H9 (cell line): ENCODE data around the gene STPG3. TPM values are rescaled to one million over a fixed set of nuclear protein-coding genes. Genes with fewer than 3 reads are reported as not detected.
A peak's percentile ranks its signal among the peaks of the same experiment; 100 is the strongest.

Source experiments
- DNase-seq: peaks from one replicate; pipeline ENCODE4 v3.0.0-alpha.2; 2017
- H2AFZ ChIP-seq: one replicate; pipeline ENCODE4 v1.6.1; 2013; ENCODE audit warnings: mild to moderate bottlenecking, low read length, control low read depth, moderate library complexity
- H2AK5ac ChIP-seq: 2 replicates; pipeline ENCODE4 v1.6.1; 2013; ENCODE audit warnings: low read length, control low read depth, mixed read lengths; ENCODE audit not compliant: insufficient read length
- H2BK120ac ChIP-seq: one replicate; pipeline ENCODE4 v1.6.1; 2013; ENCODE audit warnings: low read depth, mild to moderate bottlenecking, low read length, control low read depth, inconsistent platforms; ENCODE audit not compliant: poor library complexity, severe bottlenecking
- H2BK12ac ChIP-seq: 2 replicates; pipeline ENCODE4 v1.6.1; 2013; ENCODE audit warnings: low read length, control low read depth, mixed read lengths, low read depth; ENCODE audit not compliant: insufficient read length
- H2BK15ac ChIP-seq: 2 replicates; pipeline ENCODE4 v1.6.1; 2013; ENCODE audit warnings: low read depth, low read length, control low read depth
- H2BK20ac ChIP-seq: one replicate; pipeline ENCODE4 v1.6.1; 2013; ENCODE audit warnings: low read depth, mild to moderate bottlenecking, low read length, control low read depth, inconsistent platforms; ENCODE audit not compliant: poor library complexity, severe bottlenecking
- H2BK5ac ChIP-seq: 2 replicates; pipeline ENCODE4 v1.6.1; 2013; ENCODE audit warnings: low read length, control low read depth, mixed read lengths; ENCODE audit not compliant: insufficient read length
- H3K14ac ChIP-seq: 2 replicates; pipeline ENCODE4 v1.6.1; 2013; ENCODE audit warnings: low read length, control low read depth; ENCODE audit not compliant: insufficient read depth
- H3K18ac ChIP-seq: 2 replicates; pipeline ENCODE4 v1.6.1; 2013; ENCODE audit warnings: low read depth, mild to moderate bottlenecking, mixed read lengths, low read length, control low read depth; ENCODE audit not compliant: insufficient read length
- H3K23ac ChIP-seq: 2 replicates; pipeline ENCODE4 v1.6.1; 2013; ENCODE audit warnings: low read length, control low read depth, mixed read lengths, low read depth; ENCODE audit not compliant: insufficient read length
- H3K23me2 ChIP-seq: 2 replicates; pipeline ENCODE4 v1.6.1; 2013; ENCODE audit warnings: low read depth, mild to moderate bottlenecking, mixed read lengths, low read length, control low read depth; ENCODE audit not compliant: insufficient read length, poor library complexity, severe bottlenecking
- H3K27ac ChIP-seq: 2 replicates; pipeline ENCODE4 v1.5.1; 2013; ENCODE audit warnings: low read length, control low read depth, mixed read lengths, low read depth; ENCODE audit not compliant: insufficient read length
- H3K27me3 ChIP-seq: 2 replicates; pipeline ENCODE4 v1.6.1; 2013; ENCODE audit warnings: low read length, control low read depth, inconsistent platforms; ENCODE audit not compliant: insufficient read depth
- H3K4ac ChIP-seq: 2 replicates; pipeline ENCODE4 v1.6.1; 2013; ENCODE audit warnings: low read depth, mild to moderate bottlenecking, control low read depth, inconsistent platforms, low read length, moderate library complexity
- H3K4me1 ChIP-seq: 2 replicates; pipeline ENCODE4 v1.6.1; 2013; ENCODE audit warnings: low read length, control low read depth, inconsistent platforms; ENCODE audit not compliant: insufficient read depth
- H3K4me2 ChIP-seq: 2 replicates; pipeline ENCODE4 v1.6.1; 2013; ENCODE audit warnings: low read length, control low read depth, mixed read lengths; ENCODE audit not compliant: insufficient read length, insufficient read depth
- H3K56ac ChIP-seq: 2 replicates; pipeline ENCODE4 v1.6.1; 2013; ENCODE audit warnings: low read depth, mild to moderate bottlenecking, mixed read lengths, low read length, control low read depth; ENCODE audit not compliant: insufficient read length
- H3K79me1 ChIP-seq: 2 replicates; pipeline ENCODE4 v1.6.1; 2013; ENCODE audit warnings: low read depth, mild to moderate bottlenecking, moderate library complexity, low read length, control low read depth, inconsistent platforms; ENCODE audit not compliant: insufficient read depth, poor library complexity, severe bottlenecking
- H3K79me2 ChIP-seq: 2 replicates; pipeline ENCODE4 v1.6.1; 2013; ENCODE audit warnings: low read length, control low read depth, inconsistent platforms; ENCODE audit not compliant: insufficient read depth
- H3K9ac ChIP-seq: 2 replicates; pipeline ENCODE4 v1.6.1; 2013; ENCODE audit warnings: low read length, control low read depth, mixed read lengths; ENCODE audit not compliant: insufficient read length; ENCODE audit errors: extremely low read depth
- H3K9me3 ChIP-seq: one replicate; pipeline ENCODE4 v1.6.1; 2013; ENCODE audit warnings: low read depth, low read length, inconsistent platforms; ENCODE audit not compliant: control insufficient read depth
- H3T11ph ChIP-seq: one replicate; pipeline ENCODE4 v1.6.1; 2013; ENCODE audit warnings: mild to moderate bottlenecking, low read length, control low read depth, inconsistent platforms
- H4K20me1 ChIP-seq: one replicate; pipeline ENCODE4 v1.6.1; 2013; ENCODE audit not compliant: control insufficient read depth, insufficient read length, insufficient read depth
- H4K5ac ChIP-seq: 2 replicates; pipeline ENCODE4 v1.6.1; 2013; ENCODE audit warnings: low read depth, mild to moderate bottlenecking, mixed read lengths, low read length, control low read depth; ENCODE audit not compliant: insufficient read length
- H4K8ac ChIP-seq: replicated peaks from 2 replicates; pipeline ENCODE4 v1.6.1; 2013; ENCODE audit warnings: low read length, control low read depth, mixed read lengths, low read depth; ENCODE audit not compliant: insufficient read length
- H4K91ac ChIP-seq: 2 replicates; pipeline ENCODE4 v1.6.1; 2013; ENCODE audit warnings: low read depth, mild to moderate bottlenecking, moderate library complexity, mixed read lengths, low read length, control low read depth; ENCODE audit not compliant: insufficient read length
- H3K27ac Mint-ChIP-seq, 3 experiments: 2 replicates in 2 of 3; 3 replicates in 1 of 3; pipeline ENCODE4 v1.8.0; 2020 to 2021; ENCODE audit warnings: mixed read lengths in 3 of 3, mild to moderate bottlenecking in 1 of 3, moderate library complexity in 1 of 3
- H3K27me3 Mint-ChIP-seq: 2 replicates; pipeline ENCODE4 v1.8.0; 2021; ENCODE audit warnings: low read depth, mild to moderate bottlenecking, moderate library complexity, mixed read lengths
- H3K36me3 Mint-ChIP-seq, 3 experiments: 2 replicates in 2 of 3; 3 replicates in 1 of 3; pipeline ENCODE4 v1.8.0; 2020 to 2021; ENCODE audit warnings: low read depth in 3 of 3, mixed read lengths in 3 of 3; ENCODE audit not compliant: insufficient read depth in 1 of 3
- H3K4me1 Mint-ChIP-seq, 2 experiments: 2 replicates each; pipeline ENCODE4 v1.8.0; 2020; ENCODE audit warnings: mixed read lengths in 2 of 2
- H3K4me3 Mint-ChIP-seq, 2 experiments: 2 replicates in 1 of 2; 3 replicates in 1 of 2; pipeline ENCODE4 v1.8.0; 2020 to 2021; ENCODE audit warnings: mild to moderate bottlenecking in 2 of 2, mixed read lengths in 2 of 2, moderate library complexity in 1 of 2
- H3K9me3 Mint-ChIP-seq, 2 experiments: 2 replicates in 1 of 2; 3 replicates in 1 of 2; pipeline ENCODE4 v1.8.0; 2020; ENCODE audit warnings: mild to moderate bottlenecking in 2 of 2, mixed read lengths in 2 of 2, moderate library complexity in 1 of 2
- WGBS: extraction: QIAGEN DNeasy Blood & Tissue Kit; methylation state at CpG from one replicate; pipeline ENCODE4 v1.1.7; 2013; ENCODE audit warnings: missing lambda C conversion rate, low lambda C conversion rate, mixed read lengths; ENCODE audit not compliant: insufficient read length; ENCODE audit errors: extremely low coverage; 5-methylcytosine and 5-hydroxymethylcytosine counted together
- total RNA-seq: library from RNA; stranded (reverse); gene quantifications from 2 replicates; pipeline ENCODE4 v1.2.1, GENCODE V29; 2021
- TF ChIP-seq, protein P1 (sequence below): fragments of 200-600 bp; sonication (generic); conservative IDR thresholded peaks from 3 replicates; pipeline ENCODE4 v1.8.0; 2021; ENCODE audit warnings: antibody characterized with exemption, mild to moderate bottlenecking

Gene STPG3
- total RNA-seq, 1 experiment from 2014 or later, result not detected

DNA sequence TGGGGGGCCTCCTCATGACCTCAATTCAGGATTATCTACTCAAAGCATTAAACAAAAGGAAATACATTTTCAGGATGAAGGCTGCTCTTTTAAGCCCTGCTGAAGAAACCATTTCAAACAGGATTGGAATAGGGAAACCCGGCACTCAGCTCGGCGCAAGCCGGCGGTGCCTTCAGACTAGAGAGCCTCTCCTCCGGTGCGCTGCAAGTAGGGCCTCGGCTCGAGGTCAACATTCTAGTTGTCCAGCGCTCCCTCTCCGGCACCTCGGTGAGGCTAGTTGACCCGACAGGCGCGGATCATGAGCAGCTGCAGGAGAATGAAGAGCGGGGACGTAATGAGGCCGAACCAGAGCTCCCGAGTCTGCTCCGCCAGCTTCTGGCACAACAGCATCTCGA is 46.4 kb upstream of the STPG3 start:
- no peak overlapping the region for H3K56ac ChIP-seq
- H3K27me3 Mint-ChIP-seq, result no peaks in the 10 kb centered on the region
- peaks cover 8% of the 10 kb centered on the region for H3K23me2 ChIP-seq
- no peaks in the 10 kb centered on the region for H3K9me3 ChIP-seq
- H3K9me3 Mint-ChIP-seq, result no peaks in the 10 kb centered on the region
- H3K79me1 ChIP-seq, result peaks cover 19% of the 10 kb centered on the region
- H3K4me1 ChIP-seq, result no peaks in the 10 kb centered on the region; the same call in 1 of the 2 replicates
- peaks cover 6 to 32% (median 24%) of the 10 kb centered on the region in 3 experiments for H3K36me3 Mint-ChIP-seq
- no peak overlapping the region for H2BK5ac ChIP-seq
- no peak overlapping the region for H3K23ac ChIP-seq
- H3K4ac ChIP-seq, result no peak overlapping the region
- no peak overlapping the region for H3T11ph ChIP-seq
- DNase-seq, result no peak
- no peak overlapping the region for H2AFZ ChIP-seq
- no peak overlapping the region for H3K14ac ChIP-seq
- no peak overlapping the region for H4K8ac ChIP-seq
- no peaks in the 10 kb centered on the region for H3K27me3 ChIP-seq
- peaks cover 25 to 33% of the 10 kb centered on the region in 2 experiments for H3K4me1 Mint-ChIP-seq
- no peaks in the 10 kb centered on the region for H4K20me1 ChIP-seq
- H2BK15ac ChIP-seq, result no peak overlapping the region
- H3K4me2 ChIP-seq, result peak overlapping the region; percentile 68
- peaks cover 13% of the 10 kb centered on the region; the same call in 1 of the 2 replicates for H3K79me2 ChIP-seq
- no peak overlapping the region for H2BK20ac ChIP-seq
- H3K27ac Mint-ChIP-seq, result peak overlapping the region; percentile 81 to 97 (median 90); a peak in 5 of 7 replicates
- H4K91ac ChIP-seq, result no peak overlapping the region
- H2BK12ac ChIP-seq, result no peak overlapping the region
- H2BK120ac ChIP-seq, result no peak overlapping the region
- no peak overlapping the region for H3K18ac ChIP-seq
- no CpG with 5 or more reads among the region's 21 CpGs for WGBS
- H3K9ac ChIP-seq, result peak overlapping the region; percentile 70
- no peak overlapping the region for H3K27ac ChIP-seq
- H4K5ac ChIP-seq, result no peak overlapping the region
- peak overlapping the region; percentile 93 to 99 for H3K4me3 Mint-ChIP-seq
- TF ChIP-seq, protein P1, sequence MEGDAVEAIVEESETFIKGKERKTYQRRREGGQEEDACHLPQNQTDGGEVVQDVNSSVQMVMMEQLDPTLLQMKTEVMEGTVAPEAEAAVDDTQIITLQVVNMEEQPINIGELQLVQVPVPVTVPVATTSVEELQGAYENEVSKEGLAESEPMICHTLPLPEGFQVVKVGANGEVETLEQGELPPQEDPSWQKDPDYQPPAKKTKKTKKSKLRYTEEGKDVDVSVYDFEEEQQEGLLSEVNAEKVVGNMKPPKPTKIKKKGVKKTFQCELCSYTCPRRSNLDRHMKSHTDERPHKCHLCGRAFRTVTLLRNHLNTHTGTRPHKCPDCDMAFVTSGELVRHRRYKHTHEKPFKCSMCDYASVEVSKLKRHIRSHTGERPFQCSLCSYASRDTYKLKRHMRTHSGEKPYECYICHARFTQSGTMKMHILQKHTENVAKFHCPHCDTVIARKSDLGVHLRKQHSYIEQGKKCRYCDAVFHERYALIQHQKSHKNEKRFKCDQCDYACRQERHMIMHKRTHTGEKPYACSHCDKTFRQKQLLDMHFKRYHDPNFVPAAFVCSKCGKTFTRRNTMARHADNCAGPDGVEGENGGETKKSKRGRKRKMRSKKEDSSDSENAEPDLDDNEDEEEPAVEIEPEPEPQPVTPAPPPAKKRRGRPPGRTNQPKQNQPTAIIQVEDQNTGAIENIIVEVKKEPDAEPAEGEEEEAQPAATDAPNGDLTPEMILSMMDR, result no peak
- no peak overlapping the region for H2AK5ac ChIP-seq
